ENCODE measurements around the gene MYOM3.

MYOM3 gene

DNA sequence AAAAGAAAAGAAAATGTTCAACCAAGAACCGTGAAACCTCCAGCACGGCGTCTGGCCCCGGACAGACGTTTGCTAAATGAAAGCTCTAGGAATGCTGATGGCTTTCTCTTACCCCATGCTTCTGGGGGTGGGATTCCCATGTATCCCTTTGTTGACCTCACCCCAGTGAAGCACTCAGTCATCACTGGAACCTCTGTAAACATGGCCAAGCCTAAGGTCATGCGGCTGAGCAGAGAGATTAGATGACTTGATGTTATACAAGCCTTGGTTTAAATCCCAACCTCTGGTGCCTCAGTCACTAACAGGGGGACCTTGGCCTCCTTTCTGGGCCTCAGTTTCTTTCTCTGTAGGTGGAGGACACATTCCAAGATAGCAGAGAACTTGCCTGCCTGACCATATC lies 2.8 kb upstream of the MYOM3 start:
- DNase-seq (ENCODE audit: low spot score) = no peak

DNA sequence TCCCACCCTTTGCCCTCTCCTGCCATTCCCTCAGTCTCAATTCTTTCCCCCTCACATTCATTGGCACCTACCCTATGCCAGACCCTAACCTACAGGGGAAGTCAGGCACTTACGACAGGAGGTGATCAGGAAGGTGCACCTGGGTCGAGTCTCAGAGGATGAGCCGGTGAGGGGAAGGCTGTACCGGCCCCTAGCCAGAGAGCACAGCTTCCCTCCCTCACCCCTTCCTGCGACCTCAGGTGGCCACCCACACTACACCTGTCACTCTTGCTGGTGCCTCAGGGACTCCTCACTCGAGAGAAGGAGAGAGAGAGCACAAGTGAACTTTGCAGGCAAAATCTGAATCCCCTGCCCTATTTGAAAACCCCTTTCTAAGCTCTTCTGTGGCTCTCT lies 1.7 kb upstream of the MYOM3 start:
- DNase-seq (ENCODE audit: low spot score) = no peak

DNA sequence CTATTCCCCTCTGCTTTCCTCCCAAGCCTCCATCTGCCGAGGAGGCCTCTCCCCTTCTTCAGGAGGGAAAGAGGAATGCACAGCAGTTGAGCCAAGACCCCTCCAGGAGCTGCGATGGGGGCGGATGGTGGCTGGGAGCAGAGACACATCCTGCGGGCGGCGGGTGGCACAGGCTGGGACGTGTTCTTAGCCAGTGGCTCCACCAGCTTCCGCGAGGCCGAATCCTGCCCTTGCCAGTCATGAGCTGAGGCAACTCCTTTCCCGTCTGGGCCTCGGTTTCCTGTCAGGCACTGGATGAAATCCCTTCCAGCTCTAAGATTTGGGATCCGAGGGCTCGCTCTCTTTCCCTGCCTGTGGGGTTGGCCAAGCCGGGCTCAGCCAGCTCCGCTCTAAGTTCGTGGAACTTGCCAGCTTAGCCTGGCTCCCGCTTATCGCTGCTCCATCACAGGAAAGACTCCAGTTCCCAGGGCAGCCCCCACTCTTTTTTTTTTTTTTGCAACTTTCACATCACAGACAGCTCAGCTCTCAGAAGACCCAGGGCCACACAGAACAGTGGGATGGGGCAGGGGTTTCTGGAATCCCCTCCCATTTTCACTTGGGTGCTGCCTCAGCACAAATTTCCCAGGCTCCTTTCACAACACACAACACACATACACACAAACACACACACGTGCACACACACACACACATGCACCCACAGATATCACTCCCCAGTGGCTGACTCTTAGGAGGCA lies 506 bp downstream of the MYOM3 start:
- DNase-seq (ENCODE audit: low spot score) = no peak

DNA sequence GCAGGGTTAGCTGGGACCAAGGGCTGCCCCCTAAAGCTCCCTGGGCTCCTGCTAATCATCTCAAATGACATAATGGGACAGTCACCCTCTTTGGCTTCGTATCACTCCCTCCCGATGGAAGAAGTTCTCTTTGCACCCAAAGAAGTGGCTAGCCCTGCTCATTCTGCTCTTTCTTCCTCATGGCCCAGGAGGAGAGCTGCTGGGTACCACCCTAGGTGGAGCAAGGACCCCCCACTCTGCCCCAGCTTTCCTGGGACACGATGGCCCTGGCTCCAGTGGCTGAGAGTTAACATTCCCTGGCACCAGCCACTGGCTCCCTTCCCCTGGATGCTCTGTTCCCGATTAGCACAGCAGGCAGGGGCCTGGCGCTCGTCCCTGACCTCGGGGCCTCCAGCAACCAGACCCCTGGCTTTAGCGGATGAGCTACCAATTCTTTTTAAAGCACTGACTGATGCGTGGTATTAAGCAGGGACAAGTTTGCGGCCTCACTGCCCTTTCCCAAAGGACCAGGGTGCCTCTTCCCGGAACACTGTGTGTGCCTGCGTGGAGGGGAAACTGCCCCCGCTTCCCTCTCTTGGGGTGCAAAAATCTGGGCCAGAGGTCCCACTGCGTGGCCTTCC lies 1.2 kb downstream of the MYOM3 start:
- no peak for DNase-seq (ENCODE audit: low spot score)

DNA sequence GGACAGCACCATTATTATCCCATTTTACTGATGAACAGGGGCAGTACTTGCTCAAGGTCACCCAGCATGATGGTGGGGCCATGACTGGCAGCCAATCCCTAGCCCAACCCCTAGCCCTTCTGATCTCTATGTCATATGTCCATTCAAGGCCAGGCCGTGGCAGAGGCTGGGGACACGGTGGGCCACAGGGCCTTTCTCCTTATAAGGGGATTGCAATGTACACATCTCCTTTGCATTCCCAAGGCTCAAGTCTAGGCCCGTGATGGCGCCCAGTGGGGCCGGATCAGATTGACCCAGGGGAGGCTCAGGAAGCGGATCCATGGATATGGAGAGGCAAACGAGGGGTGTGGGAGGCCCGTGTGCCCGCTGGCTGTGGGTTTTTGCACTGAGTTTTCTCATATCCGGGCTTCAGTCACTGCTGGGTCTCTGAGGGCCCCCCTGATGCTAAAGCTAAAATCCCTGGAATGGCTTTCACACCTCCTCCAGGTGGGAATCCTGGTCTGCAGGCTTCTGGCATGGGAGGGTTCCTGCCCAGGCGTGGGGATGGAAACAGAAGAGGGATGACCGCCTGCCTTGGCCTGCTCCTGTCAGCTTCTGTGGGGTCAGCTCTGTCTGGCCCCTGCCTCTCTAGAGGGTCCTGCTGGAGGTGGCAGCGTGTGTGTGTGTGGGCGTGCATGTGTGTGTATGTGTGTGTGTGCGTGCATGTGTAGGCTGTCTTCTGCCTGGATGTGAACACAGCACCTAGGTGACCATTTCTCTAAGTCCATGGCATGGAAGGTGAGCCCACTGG lies 2.1 kb downstream of the MYOM3 start:
- DNase-seq (ENCODE audit: low spot score) = no peak

DNA sequence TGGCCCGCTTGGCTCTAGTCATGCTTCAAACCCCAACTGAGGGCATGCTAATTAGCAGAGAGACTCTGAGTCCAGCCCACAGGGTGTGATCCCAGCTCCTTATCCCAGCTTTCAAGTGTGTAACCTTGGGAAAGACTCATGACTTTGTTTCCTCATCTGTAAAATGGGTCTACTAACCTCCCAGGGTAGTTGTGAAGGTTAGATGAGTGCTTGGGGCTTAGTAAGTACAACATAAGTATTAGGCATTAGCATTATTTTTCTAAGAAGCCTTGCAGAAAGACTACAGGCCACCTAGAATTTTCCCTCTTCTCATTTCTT lies 2.8 kb downstream of the MYOM3 start:
- no peak for DNase-seq (ENCODE audit: low spot score)

DNA sequence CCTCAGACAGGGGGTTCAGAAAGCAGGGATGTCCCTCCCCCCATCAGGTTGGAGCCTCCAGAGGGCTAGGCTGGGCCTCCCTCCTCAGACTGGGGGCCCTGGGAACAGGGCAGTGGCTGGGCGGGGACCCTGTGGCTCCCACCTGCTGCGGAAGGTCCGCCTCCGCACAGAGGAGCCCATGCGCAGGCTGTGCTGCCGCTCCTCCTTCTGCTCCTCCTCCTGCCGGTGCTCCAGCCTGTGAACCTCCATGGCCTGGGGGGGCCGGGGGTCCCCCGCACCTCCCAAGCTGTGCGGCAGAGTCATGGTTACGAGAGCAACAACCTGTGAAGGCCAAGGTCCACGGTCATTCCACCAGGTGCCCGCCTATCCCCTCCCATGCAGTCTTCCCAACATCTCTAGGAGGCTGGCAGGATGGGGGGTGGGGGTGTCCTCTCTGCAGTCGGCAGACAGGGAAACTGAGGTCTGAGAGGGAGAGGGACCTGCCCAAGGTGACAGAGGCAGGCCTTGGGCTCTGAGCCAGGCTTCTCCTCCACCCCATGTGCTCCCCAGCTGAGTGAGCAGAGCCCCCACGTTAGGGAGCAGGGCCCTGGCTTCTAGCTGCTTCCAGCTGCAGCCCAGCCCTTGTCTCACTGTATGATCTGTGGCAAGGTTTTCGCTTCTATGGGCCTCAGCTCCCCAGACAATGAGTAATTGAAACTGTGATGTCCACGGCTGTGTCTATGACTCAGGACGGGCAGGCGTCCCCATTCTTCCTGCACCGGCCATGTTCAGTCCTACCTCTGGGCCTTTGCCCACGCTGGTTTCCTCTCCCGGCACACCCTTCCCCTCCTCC lies 3.4 kb downstream of the MYOM3 start:
- DNase-seq (ENCODE audit: low spot score) = no peak

DNA sequence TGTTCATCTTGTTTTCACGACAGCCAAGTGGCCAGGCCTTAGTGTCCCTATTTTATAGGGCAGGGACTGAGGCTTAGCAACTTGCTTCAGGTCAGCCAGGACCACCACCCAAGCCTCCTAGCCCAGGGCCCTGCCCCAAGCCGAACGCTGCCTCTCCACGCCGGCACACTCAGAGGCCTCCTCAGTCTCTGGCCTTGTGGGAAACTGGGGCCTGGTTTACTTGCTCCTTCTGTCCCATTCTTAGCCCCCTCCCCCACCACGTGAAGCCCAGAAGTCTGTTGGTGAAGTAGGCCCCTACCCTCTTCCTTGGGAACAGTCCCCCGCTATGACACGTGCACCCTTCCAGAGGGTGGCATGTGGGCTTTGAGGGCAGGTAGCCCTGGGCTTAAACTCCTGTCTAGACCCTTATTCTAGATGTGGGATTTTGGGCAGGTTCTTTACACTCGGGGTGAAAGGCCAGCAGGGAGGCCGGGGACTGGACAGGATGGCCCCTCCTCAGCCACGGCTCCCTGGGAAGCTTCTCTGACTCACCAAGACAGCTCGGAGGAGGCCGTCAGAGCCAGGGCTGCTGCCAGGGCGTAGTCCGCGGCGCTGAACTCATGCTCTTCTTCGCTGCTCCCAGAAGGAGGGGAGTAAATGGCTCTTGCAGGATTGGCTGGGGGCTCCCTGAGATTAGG lies 4.3 kb downstream of the MYOM3 start:
- DNase-seq (ENCODE audit: low spot score) = no peak

DNA sequence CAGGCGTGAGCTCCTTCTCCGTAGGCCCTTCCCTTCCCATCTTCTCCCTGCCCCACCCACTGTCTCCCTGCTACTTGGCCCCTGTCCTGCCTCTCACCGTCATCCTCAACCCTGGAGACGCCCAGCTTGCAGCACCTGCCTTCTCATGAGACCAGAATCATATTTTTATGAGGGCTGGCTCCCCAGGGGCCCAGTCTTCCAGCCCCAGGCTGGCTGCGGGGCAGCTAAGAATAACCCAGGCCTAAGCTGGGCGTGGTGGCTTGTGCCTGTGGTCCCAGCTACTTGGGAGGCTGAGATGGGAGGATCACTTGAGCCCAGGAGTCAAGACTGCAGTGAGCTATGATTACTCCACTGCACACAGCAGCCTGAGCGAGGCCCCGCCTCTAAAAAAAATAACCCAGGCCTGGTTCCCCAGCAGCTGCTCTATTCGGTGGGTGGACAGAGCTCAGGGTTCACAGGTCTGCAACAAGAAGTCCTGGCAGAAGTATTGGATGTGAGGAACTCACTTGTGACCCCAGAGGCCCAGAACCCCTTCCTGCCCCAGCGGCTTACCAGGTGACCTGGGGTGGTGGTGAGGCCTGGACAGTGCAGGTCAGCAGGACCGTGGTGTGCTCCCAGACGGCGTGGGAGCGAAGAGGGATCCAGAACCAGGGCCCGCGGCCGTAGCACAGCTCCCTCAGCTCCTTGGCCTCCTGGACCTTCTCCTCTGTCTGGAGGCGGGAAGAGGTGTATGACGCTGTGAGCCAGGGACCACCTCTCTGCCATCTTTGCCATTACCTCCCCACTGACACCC lies 6.4 kb downstream of the MYOM3 start:
- DNase-seq (ENCODE audit: low spot score) = no peak

DNA sequence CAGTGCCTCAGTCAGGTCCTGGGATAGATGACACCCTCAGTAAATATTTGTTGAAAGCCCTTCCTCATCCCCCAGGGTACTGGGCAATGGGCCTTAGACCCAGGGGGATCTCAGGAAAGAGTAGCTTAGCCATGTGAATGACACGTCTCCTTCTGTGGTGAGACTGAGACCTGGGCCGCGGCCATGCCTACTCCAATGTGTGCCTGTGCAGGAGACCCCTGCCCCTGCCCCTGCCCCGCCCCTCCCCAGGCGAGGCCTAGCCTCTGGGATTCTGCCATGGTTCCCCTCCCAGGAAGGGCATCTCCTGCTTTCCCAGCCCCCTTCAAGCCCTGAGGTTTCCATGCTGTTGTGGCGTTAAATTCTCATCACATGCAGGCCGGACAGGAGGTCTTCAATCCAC lies 7.1 kb downstream of the MYOM3 start:
- DNase-seq (ENCODE audit: low spot score) = no peak

DNA sequence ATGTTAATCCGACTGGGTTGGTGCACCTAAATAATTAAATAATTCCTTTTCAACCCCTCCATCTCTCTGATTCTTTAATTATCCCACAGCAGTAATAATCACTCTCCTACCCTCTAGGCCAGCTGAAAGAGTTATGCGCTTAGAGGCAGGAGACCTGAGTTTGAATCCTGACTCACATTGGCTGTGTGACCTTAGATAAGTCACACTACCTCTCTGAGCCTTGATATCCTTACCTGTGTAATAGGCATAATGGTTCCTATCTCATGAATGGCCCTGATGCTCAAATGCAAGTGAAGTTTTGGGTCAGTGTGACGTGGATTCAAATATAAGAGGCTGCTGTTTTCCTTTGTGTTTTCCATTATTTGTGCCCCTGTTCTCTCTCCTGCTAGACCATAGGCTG lies 8.1 kb downstream of the MYOM3 start:
- DNase-seq (ENCODE audit: low spot score) = no peak

DNA sequence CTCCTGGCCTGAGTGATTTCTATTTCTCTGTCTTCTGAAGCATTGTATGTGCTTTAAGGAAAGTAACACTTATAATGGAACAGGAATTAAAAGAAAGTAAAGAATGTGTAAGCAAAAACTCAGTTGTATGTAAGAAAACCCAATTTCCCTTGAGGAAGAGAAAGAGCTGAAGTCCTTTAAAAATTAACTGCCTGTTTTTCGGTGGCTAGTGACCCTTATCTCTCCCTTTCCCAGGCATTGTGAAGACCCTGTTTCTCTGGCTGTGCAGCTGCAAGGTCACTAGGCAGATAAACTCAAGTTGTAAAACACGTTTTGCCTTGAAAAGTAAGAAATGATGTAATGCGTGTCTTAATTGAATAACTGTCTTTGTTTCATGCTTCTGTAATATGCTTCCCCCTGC lies 8.5 kb downstream of the MYOM3 start:
- no peak for DNase-seq (ENCODE audit: low spot score)

DNA sequence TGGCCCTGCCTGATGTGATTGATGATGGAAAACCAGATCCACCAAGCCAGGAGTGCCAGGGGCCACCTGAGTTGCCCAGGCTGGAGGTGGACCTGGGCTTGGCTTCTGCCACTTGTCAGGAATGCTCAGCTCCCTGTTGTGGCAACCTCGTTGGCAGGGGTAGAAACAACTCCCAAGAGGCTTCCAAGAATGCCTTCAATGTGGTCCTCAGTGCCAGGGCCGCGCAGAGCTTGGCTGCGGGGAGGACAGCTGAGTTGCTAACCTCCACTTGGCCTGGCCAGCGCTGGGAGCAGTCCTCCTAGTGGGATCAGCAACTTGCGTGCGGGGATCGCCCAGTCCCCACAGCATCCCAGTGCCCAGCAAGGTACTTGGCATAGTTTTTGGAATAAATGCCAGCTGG lies 9.0 kb downstream of the MYOM3 start:
- DNase-seq (ENCODE audit: low spot score) = no peak

DNA sequence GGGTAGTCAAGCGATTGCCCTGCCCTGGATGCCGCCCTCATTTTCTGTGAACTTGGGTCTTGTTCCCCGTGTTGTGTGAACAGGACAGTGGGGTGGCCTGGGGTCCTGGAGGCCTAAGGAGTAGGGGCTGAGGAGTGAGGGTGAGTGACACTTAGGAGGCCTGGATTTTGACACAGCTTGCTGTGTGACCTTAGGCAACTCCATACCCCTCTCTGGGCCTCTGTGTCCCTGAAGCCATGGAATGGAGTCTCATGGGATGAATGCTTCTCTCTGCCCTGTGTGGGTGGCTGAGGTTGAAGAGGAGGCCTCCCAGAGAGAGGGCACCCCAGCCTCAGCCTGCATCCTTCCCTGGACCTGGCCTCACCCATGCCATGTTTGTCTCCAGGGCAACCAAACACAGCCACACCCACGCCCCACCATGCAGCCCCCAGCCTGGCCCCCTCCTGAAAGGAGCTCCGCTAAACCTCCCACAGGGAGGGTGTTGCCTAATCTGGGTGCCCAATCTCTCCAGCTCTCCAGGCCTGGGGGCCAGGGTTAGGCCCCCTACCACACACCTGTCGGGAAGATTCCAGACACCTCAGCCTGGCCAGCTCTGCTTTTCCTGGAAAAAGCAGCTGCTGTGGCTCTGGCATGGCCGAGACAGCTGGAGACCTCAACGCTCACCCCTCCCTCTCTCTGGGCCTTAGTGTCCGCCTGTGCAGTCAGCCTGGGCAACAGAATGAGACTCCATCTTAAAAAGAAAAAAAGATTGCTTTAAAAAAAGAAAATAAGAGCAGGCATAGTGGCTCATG lies 9.9 kb downstream of the MYOM3 start:
- DNase-seq (ENCODE audit: low spot score) = no peak

DNA sequence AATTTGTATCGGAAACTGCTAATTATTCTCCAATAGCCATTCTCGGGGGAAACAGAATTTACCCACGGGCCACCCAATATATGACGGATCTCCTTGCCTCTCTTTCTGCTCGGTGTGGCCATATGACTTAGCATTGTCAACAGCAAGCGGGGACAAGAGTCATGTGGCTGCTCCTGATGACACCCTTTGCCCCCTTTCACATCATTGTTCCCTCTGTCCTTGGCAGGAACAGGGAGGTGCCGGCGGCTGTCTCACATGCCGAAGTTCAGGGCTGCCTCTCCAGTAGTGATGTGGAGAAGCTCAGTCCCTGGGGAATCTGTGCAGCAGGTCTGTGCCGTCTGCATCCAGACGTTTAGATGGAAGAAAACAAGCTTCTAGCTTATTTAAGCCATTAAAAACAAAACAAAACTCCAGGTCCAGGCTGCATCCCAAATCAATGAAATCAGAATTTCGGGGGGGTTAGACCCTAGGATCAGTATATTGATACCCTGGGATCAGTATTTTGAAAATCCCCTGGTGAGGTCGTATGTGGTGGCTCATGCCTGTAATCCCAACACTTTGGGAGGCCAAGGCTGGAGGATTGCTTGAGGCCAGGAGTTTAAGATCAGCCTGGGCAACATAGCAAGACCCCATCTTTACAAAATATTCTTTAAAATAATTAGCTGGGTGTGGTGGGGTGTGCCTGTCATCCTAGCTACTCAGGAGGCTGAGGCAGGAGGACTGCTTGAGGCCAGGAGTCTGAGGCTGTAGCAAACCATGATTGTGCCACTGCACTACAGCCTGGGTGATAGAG lies 10.8 kb downstream of the MYOM3 start:
- DNase-seq (ENCODE audit: low spot score) = no peak

DNA sequence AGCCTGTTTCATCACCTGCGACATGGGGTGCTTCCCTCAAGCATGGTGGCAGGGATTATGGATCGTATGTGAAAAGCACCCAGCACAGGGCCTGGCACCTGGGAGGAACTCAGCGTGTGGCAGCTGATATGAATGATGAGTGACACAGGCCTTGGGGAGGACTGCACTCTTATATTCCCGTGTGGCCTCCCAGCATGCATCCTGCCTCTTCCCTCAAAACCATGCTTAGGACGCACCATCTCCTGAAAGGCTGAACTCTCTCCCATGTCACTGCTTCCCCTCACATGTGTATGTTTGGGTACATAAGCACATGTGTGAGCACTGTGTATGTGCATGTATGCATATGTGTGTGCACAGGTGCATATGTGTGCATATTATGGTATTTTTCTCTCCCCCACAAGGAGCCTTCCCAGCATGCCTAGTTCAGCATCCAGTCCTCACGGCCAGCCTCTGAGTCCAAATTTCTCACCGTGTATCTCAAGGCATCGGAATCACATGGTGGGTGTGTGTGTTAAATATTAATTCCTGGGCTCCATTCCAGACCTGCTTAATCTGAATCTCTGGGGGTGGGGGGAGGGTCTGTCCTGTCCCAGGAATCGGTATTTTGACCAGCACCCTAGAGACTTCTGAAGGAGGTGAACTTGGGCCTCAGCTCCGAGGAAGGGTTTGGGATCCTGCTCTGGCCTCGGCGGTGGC lies 12.8 kb downstream of the MYOM3 start:
- no peak for DNase-seq (ENCODE audit: low spot score)

DNA sequence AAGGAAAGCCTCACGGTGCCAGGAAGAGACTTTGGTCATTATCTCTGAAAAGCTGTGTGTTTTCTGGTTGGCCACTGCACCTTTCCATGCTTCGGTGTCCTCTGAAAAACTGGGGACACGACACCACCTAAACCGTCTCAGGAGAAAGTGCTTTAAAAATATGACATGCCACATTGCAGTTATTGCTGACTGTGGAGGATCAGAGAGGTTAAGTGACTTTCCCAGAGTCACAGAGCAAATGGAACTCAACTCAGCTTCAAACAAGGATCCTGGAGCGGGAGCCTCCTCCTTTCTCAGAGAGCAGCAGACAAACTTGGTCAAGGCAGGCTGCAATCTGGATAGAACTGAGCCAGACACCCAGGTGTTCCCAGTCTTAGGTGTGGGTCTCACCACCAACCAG lies 13.8 kb downstream of the MYOM3 start:
- DNase-seq (ENCODE audit: low spot score) = no peak

DNA sequence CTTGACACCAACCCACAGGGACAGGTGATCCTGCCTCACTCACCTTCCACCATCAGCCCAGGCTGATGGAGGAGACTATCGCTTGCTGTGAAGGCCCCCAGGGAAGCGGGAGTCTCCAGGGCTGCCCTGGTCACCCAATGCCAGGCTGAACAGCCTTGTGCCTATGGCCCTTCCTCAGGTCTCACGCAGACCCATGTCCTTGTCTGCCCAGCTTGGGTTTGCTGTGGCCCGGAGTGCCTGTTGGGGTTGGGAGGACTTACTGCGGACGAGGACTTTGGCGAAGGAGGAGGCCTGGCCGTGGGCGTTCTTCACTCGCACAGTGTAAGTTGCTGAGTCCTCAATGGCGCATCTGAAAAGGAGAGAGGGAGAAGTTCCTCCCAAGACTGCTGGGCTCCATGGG lies 14.3 kb downstream of the MYOM3 start:
- DNase-seq (ENCODE audit: low spot score) = no peak

DNA sequence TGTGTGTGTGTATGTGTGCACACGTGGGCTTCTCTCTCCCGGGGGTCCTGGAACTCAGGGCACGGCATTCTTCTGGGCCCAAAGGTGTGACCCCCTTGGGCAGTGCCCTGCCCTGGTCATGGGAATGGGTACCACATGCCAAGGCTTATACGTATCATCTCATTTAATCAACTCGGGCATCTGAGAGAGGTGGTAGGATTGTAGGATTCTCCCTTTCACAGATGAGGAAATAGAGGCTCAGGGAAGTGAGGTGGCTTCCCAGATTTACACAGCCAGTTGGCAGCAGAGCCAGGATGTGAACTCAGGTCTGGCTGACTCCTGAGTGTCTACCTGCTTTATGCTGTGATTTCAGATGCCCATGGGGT lies 15.2 kb downstream of the MYOM3 start:
- DNase-seq (ENCODE audit: low spot score) = no peak
